H1 (cell line): Measurements from ENCODE around the gene COG7.

ENCODE experiments used
- CEBPB ChIP-seq: IDR thresholded peaks from 2 replicates; pipeline ENCODE4 v1.6.1; 2012; ENCODE audit warnings: low read depth, low read length
- GABPA ChIP-seq: IDR thresholded peaks from 2 replicates; pipeline ENCODE4 v1.6.1; 2011; ENCODE audit warnings: mild to moderate bottlenecking, low read length, moderate library complexity, borderline replicate concordance; ENCODE audit not compliant: insufficient read depth
- POLR2A ChIP-seq, 2 experiments: IDR thresholded peaks; 1 replicate in 1 of 2; 2 replicates in 1 of 2; pipeline ENCODE4 v1.6.1; 2011; ENCODE audit warnings: low read depth in 2 of 2, low read length in 2 of 2, mild to moderate bottlenecking in 2 of 2; ENCODE audit errors: control extremely low read depth in 1 of 2
- RAD21 ChIP-seq, 2 experiments: IDR thresholded peaks in 1 of 2; conservative IDR thresholded peaks in 1 of 2; 2 replicates each; pipeline ENCODE4 v1.6.1; 2011; ENCODE audit warnings: low read depth in 2 of 2, low read length in 2 of 2, improper control_type of control experiment in 1 of 2, inconsistent platforms in 1 of 2, mild to moderate bottlenecking in 1 of 2, moderate library complexity in 1 of 2
- TAF1 ChIP-seq: IDR thresholded peaks from 2 replicates; pipeline ENCODE4 v1.6.1; 2011; ENCODE audit warnings: mild to moderate bottlenecking, low read depth, low read length
- YY1 ChIP-seq: IDR thresholded peaks from 2 replicates; pipeline ENCODE4 v1.6.1; 2011; ENCODE audit warnings: low read depth, mild to moderate bottlenecking, low read length
- TF ChIP-seq, protein P1 (sequence below), 3 experiments: IDR thresholded peaks; 1 replicate in 2 of 3; 2 replicates in 1 of 3; pipeline versions ENCODE4 v1.5.1 to v1.6.1; 2011; ENCODE audit warnings: low read length in 3 of 3, mild to moderate bottlenecking in 3 of 3, inconsistent platforms in 2 of 3, low read depth in 1 of 3, moderate library complexity in 1 of 3; ENCODE audit not compliant: insufficient read depth in 1 of 3; ENCODE audit errors: control extremely low read depth in 1 of 3

GRCh38 chr16:23353440-23353839 is 99.5 kb downstream of the COG7 start:
- TF ChIP-seq GABPA = no peak
- TF ChIP-seq, protein P1, sequence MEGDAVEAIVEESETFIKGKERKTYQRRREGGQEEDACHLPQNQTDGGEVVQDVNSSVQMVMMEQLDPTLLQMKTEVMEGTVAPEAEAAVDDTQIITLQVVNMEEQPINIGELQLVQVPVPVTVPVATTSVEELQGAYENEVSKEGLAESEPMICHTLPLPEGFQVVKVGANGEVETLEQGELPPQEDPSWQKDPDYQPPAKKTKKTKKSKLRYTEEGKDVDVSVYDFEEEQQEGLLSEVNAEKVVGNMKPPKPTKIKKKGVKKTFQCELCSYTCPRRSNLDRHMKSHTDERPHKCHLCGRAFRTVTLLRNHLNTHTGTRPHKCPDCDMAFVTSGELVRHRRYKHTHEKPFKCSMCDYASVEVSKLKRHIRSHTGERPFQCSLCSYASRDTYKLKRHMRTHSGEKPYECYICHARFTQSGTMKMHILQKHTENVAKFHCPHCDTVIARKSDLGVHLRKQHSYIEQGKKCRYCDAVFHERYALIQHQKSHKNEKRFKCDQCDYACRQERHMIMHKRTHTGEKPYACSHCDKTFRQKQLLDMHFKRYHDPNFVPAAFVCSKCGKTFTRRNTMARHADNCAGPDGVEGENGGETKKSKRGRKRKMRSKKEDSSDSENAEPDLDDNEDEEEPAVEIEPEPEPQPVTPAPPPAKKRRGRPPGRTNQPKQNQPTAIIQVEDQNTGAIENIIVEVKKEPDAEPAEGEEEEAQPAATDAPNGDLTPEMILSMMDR (IDR thresholded peaks at IDR 0.05; ENCODE audit: control extremely low read depth in 1 of 3, insufficient read depth in 1 of 3, low read depth in 1 of 3, low read length in 3 of 3) = no peak
- no peak for TF ChIP-seq RAD21 (IDR thresholded peaks at IDR 0.05 in 1 of 2, conservative IDR thresholded peaks at IDR 0.05 in 1 of 2; ENCODE audit: low read depth in 2 of 2, low read length in 2 of 2)
- no peak for TF ChIP-seq POLR2A (IDR thresholded peaks at IDR 0.05; ENCODE audit: control extremely low read depth in 1 of 2, low read depth in 2 of 2, low read length in 2 of 2)
- TF ChIP-seq CEBPB = no peak
- no peak for TF ChIP-seq TAF1
- no peak for TF ChIP-seq YY1
